HG03139 (cell line): ENCODE measurements around the gene GRIN2A.

ENCODE experiments used
- ATAC-seq: cut with Tn5 transposase; IDR thresholded peaks from one replicate; pipeline ENCODE4 v1.9.1; 2021; ENCODE audit not compliant: unreplicated experiment

Gene GRIN2A

DNA sequence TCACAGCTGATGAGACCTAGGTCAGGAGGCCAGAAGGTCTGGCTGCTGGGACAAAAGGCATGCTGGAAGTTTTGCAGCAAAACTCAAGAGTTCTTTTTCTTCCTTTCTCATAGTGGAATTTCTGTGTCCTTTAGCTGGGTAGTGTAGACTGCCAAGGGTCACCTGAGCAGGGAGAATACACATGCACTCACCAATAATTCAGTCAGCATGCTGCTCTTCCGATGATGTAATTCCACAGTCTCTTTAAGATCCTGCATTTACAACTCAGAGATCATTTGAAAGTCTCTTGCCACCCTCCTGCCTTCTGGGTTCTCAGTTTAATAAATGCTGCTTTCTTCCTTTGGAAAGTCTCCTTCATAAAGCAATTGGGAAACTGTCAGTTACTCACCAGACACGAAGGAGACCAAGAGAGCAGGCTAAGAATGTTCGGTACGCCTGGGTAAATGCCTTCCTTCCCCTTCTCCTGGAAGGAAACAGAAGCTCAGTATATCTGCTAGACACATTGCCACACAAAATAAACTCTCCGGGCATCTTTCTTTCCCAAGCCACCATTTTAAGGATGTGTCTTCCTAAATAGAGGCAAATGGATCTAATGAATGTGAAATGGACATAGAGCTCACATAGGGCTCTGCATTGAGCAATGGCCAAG is 473.1 kb downstream of the GRIN2A start:
- ATAC-seq: no peak

DNA sequence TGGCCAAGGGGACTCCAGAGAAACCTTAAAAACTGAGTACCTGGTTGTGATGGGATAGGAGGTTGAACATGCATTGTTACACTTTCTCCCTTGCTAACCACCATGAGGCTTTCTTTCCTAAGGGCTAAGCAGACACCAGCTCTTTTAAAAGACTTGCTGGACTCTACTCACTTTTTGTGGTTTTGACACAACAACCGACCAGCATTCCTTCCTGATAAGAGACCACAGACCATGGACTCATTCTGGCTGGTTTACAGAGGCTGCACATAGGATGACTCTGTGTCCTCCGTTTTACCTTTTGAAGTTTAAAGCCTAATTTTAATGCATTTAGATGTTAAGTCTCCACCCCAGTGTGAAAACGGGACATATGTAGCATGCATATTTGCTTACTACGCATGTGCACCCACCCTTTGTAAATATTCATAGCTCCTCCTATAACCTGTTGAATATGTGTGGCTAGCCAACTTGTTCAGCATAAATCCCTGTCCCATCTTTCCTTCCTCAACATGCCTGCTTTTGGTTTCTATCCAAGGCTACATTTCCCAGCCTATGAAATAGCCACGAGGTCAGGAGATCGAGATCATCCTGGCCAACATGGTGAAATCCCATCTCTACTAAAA is 475.9 kb downstream of the GRIN2A start:
- ATAC-seq: no peak

DNA sequence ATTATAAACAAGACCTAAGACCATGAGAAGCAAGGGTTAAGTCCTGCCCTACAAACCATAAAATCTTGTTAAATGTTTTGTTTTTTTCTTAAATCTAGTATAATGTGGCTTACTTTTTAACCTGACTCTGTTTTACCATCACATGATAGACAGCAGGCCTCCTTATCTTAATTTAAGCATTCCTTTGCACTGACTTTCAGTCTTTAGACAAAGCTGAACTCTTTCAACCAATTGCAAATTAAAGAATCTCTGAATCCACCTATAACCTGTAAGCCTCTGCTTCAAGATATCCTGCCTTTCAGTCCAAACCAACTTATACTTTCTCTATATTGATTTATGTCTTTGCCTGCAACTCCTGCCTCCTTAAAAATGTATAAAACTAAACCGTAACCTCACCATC is 478.5 kb downstream of the GRIN2A start:
- ATAC-seq: no peak
